NCI-H2196 treated with DMSO at 0.1 percent for 48 hours (cell line): ENCODE results near the gene UGT1A4.
"Not testable (repeated sequence)": the region's sequence is repeated elsewhere in the genome, so short reads cannot be mapped to it uniquely, and the experiment has no call there.

Source experiments
- DNase-seq: peaks from one replicate; lab custom pipeline; 2025; ENCODE audit not compliant: unreplicated experiment; lab: John Stamatoyannopoulos, UW

UGT1A4 gene

DNA sequence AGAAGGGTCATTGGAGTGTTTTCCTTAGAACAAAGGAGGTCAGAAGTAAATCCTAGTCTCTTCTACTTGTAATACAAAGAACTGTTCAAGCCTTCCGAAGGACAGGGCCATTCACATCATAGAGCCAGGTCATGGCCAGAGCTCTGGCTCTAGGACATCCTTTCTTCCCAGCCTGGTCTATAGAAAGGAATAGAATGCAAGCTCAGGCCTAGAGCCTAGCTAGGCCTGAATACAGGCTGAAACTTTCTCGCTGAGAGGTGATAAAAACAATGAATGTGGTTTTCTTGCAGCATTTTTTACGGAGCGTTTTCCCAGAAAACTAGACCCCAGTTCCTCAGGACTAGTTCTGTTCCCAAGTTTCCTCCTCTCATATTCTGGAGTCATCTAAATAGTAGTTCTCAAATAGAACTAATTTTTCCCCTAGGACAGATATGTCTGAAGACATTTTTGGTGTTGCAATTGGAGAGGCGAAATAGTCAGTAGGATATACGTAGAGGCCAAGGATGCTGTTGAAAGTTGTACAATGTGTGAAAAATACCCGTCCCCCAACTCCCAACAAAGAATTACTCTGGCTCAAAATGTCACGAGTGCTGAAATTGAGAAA lies 19.0 kb upstream of the UGT1A4 start:
- no peak for DNase-seq

- DNase-seq, result peak; percentile 50
Measured at GRCh38 chr2:233700028-233700635, 18.4 kb upstream of the UGT1A4 start.

DNA sequence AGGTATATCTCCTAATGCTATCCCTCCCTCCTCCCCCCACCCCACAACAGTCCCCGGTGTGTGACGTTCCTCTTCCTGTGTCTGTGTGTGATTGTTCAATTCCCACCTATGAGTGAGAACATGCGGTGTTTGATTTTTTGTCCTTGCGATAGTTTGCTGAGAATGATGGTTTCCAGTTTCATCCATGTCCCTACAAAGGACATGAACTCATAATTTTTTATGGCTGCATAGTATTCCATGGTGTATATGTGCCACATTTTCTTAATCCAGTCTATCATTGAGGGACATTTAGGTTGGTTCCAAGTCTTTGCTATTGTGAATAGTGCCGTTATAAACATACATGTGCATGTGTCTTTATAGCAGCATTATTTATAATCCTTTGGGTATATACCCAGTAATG lies 17.7 kb upstream of the UGT1A4 start:
- DNase-seq, result not testable (repeated sequence)

GRCh38 chr2:233702238-233702637 lies 16.3 kb upstream of the UGT1A4 start:
- DNase-seq, result no peak

DNA sequence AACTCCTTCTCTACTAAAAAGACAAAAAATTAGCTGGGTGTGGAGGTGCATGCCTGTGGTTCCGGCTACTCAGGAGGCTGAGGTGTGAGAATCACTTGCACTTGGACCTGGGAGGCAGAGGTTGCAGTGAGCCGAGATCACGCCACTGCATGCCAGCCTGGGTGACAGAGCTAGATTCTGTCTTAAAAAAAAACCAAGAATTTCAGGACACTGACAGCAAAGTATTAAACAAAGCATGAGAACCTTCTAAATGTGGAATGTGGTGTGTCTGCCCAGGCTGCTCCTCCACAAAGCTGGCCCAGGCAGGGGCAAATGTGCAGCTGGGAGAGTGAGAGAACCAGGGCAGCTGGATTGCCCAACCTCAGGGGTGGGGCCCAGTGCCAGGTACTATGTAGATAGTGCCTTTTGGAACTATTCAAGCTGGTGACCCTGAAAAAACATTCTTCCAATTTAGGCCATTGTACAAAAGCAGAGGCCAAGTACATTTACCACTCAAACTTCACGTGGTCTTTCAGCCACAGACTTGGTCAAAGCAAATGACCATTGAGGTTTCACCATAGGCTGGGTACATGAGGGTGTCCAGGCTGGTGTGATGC lies 12.5 kb upstream of the UGT1A4 start:
- DNase-seq, result no peak

- no peak for DNase-seq
Measured at GRCh38 chr2:233706720-233707119, 11.8 kb upstream of the UGT1A4 start.

- no peak for DNase-seq
Measured at GRCh38 chr2:233707940-233708644, 10.4 kb upstream of the UGT1A4 start.

- no peak for DNase-seq
Measured at GRCh38 chr2:233708942-233709341, 9.6 kb upstream of the UGT1A4 start.

DNA sequence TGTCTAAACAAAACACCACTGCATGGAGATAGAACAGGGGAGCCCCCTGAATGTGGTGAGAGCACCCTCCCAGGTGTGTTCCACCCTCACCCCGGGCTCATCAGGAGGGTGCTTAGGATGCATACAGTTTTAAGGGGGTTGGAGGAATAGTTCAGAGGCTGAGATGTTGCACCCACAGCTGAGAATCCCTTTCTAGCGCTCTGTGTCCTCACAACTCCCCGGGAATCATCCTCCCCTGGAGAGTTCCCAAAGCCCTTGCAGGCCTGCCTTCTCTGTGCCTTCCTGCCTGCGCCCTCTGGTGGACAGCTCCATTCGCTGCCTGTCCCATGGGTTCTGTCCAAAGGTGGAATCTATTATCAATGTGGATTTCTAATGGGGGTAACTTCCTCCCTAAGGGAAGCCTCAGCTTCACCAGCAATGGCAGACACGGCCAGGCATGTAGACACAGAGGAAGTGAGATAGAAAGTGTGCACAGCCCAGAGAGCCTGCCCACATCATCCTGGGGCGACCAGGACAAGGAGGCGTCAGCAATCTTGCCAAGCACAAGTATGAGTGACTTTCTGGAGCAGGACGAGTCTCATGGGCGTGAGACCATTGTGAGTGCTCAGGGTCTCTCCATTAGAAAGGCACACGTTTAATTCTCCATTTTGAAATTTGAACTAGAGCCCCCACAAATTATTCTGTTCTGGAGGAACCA lies 7.1 kb upstream of the UGT1A4 start:
- peak; percentile 39 for DNase-seq

- no peak for DNase-seq
Measured at GRCh38 chr2:233712611-233713261, 5.8 kb upstream of the UGT1A4 start, which contains the start of gene UGT1A5. UGT1A5 (plus strand) TSS chr2:233712907; CDS start chr2:233712992, 85 bp downstream.

DNA sequence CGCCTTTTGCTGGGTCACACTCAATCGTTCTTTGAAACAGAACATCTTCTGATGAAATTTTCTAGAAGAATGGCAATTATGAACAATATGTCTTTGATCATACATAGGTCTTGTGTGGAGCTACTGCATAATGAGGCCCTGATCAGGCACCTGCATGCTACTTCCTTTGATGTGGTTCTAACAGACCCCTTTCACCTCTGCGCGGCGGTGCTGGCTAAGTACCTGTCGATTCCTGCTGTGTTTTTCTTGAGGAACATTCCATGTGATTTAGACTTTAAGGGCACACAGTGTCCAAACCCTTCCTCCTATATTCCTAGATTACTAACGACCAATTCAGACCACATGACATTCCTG lies 5.3 kb upstream of the UGT1A4 start:
- no peak for DNase-seq

GRCh38 chr2:233714121-233714520 lies 4.4 kb upstream of the UGT1A4 start:
- DNase-seq, result no peak

DNA sequence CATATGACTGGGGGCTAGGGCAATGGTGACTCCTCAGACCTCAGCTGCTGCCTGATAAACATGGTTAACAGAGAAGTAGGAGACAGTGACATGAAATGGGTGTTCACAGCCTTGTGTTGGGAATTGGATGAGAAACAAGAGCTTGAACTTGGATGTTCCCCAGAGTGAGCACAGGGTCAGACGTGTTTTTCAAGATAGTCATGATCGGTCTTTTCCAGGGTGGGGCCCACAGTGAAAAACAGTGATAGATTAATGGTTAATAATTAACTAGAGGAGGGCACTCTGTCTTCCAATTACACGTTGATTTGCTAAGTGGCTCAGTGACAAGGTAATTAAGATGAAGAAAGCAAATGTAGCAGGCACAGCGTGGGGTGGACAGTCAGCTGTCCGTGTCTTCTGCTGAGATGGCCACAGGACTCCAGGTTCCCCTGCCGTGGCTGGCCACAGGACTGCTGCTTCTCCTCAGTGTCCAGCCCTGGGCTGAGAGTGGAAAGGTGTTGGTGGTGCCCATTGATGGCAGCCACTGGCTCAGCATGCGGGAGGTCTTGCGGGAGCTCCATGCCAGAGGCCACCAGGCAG lies 10.3 kb downstream of the UGT1A4 start, which contains the start of gene UGT1A3:
Gene UGT1A3 (plus strand): TSS at position 320 of the 579 bp plus-strand sequence. CDS start 85 bp downstream, at position 405.
- no peak for DNase-seq

GRCh38 chr2:233736868-233737653 lies 18.5 kb downstream of the UGT1A4 start:
- DNase-seq, result not testable (repeated sequence)

DNA sequence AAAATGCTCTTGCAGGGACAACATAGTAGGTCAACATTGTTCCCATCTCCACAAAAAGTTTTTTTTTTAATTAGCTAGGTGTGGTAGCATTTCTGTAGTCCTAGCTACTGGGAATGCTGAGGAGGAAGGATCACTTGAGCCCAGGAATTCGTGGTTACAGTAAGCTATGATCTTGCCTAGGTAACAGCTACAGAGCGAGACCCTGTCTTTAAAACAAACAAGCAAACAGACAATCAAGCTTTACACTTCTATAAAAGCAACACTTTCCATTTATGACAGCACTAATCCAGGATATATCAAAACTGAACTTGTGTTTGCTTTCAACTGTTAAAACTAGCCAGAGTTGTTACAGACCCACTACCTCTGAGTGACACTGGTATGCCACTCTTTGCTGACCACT lies 22.3 kb downstream of the UGT1A4 start:
- no peak for DNase-seq

- no peak for DNase-seq
Measured at GRCh38 chr2:233743464-233744259, 25.1 kb downstream of the UGT1A4 start.

DNA sequence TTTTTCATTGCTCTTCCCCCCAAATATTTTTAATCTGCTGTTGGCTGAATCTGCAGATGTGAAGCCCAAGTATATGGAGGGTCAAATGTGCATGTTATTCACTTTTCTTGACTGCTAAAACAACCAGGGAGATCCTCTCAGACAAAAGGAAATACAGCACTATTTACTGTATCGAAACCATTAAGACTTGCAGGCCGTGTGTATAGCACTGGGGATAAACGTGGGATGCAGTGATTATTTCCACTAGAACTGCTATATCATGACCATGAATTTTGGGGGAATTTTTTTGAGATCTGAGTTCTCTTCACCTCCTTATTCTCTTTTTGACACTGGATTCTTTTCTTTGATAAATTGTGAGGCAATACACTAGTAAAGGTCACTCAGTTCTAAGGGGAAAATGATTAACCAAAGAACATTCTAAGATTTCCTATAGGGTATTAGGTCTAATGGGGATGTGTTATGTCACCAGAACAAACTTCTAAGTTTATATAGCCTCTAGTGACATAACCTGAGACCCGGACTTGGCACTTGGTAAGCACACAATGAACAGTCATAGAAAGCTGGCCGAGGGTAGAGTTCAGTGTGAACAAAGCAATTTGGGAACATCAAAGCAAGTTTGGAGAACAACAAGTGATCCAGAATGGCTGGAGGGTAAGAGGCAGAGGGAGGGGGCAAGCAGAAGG lies 26.7 kb downstream of the UGT1A4 start:
- no peak for DNase-seq

GRCh38 chr2:233745838-233746237 lies 27.3 kb downstream of the UGT1A4 start:
- not testable (repeated sequence) for DNase-seq
